Jurkat, Clone E6-1 (cell line): ENCODE measurements around the gene SDHAF1.
A peak's percentile ranks its signal among the peaks of the same experiment; 100 is the strongest.

ENCODE experiments used
- DNase-seq: peaks from one replicate; pipeline ENCODE4 v3.0.0-alpha.2; 2011; ENCODE audit warnings: low read depth, low spot score
- H3K4me3 ChIP-seq: 2 replicates; pipeline ENCODE4 v1.5.1; 2011; ENCODE audit warnings: mild to moderate bottlenecking, low read length, control low read depth, moderate library complexity

The SDHAF1 gene

DNA sequence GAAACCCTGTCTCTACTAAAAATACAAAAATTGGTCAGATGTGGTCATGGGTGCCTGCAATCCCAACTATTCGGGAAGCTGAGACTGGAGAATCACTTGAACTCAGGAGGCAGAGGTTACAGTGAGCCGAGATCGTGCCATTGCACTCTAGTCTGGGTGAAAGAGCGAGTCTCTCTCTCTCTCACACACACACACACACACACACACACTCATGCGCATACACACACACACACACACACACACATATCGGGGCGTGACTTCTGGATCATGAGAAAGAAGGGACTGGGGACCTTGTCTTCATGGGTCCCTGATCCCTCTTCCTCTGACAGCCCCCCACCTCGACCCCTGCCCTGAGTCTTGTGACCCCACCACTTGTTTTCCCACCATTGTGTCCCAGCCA, 11.8 kb upstream of the SDHAF1 start:
- no peak for DNase-seq
- no peak overlapping the region for H3K4me3 ChIP-seq

DNA sequence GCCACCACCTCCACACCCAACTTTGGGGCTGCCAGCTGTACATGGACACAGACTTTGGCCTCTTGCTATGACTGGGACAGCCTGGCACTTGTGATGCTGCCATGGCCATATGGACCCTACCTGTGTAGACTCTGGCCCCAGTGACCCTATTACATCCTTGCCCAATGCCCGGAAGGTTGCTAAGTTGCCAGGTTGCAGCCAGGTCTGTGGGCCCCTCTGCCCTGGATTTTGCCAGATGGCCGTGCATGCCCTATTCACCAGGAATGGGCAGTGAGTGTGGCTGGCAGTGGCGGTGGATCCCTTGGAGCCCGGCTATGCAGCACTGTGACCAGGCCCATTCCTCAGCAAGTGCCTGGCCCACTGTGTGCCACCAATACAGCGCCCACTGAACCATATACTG, 8.9 kb upstream of the SDHAF1 start:
- no peak overlapping the region for H3K4me3 ChIP-seq
- DNase-seq = no peak

DNA sequence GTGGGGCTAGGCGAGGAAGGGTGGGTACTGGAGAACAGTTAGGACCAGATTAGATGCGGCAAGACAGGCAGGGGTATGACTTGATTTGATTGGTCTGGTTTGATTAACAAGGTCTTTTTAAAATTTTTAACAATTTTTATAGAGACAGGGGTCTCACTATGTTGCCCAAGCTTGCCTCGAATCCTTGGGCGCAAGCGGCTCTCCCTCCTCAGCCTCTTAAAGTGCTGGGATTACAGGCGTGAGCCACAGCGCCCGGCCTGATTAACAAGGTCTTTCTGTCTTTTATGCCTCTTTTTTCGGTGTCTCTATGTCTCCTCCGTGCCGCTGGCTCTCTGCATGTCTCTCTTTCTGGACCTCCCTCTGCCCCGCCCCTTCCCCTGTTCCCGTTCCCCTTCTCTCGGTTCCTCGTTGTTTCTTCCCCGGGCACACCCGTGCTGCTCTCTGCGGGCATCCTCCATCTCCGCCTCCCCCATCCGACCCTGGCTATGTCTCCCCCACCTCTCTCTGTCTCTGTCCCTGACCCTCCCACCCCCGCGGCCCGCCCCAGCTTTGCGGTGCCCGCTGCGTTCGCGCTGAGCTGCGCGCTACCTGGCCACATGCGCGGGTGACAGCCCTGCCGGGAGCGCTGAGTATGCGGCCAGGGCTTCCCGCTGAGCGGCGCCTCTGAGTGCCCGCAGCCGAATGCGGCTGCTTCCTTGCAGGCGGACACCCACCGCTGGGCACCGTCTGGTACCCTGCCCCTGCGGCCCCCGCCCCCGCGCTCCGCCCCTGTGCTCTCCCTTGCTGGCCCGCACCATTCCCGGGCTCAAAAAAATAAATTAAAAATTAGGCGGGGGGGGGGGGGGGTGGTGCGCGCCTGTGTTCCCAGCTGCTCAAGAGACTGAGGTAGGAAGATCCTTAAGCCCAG, 8.1 kb upstream of the SDHAF1 start:
- peak overlapping the region; percentile 51 for H3K4me3 ChIP-seq
- DNase-seq = no peak

GRCh38 chr19:35987571-35987896, 7.5 kb upstream of the SDHAF1 start:
- H3K4me3 ChIP-seq = peak overlapping the region; percentile 51
- DNase-seq = no peak

- no peak for DNase-seq
Observed at GRCh38 chr19:35988824-35989223, 6.2 kb upstream of the SDHAF1 start.

DNA sequence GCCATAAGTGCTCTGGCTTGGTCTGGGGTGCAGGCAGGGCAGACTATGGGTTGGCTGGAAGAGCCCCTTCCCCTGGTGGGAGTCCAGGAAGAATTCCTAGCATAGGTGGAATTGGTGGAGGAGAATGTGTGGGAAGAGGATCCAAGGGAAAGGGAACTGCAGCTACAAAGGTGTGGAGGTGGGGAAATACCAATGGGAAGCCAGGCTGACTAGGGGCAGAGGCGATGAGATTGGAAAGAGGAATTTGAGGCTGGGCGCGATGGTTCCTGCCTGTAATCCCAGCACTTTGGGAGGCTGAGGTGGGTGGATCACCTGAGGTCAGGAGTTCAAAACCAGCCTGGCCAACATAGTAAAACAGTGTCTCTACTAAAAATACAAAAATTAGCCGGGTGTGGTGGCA, 4.8 kb upstream of the SDHAF1 start:
- no peak for DNase-seq

More at GRCh38 chr19:35988824-35989223, 6.2 kb upstream of the SDHAF1 start:
- H3K4me3 ChIP-seq = no peak overlapping the region

GRCh38 chr19:35990771-35991730, 3.9 kb upstream of the SDHAF1 start:
- no peak overlapping the region for H3K4me3 ChIP-seq
- DNase-seq = no peak

More for the DNA sequence above, 4.8 kb upstream of the SDHAF1 start:
- no peak overlapping the region for H3K4me3 ChIP-seq

DNA sequence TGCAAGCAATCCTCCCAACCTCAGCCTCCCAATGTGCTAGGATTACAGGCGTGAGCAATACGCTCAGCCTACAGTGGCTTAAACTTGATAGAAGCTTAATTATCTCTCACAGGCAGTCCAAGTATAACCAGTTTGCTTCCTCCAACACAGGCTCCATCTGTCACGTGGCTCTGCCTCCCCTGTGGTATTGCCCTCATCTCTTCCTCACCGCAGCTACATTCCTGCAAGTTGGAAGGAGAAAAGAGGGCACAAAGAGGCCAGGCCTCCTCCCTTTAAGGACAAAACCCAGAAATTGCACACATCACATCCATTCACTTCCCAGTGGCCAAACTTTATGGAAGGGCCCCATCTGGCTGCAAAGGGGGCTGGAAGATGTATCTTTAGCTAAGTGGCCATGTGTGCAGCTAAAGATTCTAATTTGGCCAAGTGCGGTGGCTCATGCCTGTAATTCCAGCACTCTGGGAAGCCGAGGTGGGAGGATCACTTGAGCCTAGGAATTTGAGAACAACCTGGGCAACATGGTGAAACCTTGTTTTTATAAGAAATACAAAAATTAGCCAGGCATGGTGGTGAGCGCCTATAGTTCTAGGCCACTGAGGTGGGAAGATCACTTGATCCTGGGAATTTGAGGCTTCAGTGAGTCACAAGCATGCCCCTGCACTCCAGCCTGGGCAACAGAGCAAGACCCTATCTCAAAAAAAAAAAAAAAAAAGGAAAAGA, 3.1 kb upstream of the SDHAF1 start:
- no peak overlapping the region for H3K4me3 ChIP-seq
- DNase-seq = no peak

- DNase-seq = no peak
- no peak overlapping the region for H3K4me3 ChIP-seq
Observed at GRCh38 chr19:35992907-35993765, 1.9 kb upstream of the SDHAF1 start.

DNA sequence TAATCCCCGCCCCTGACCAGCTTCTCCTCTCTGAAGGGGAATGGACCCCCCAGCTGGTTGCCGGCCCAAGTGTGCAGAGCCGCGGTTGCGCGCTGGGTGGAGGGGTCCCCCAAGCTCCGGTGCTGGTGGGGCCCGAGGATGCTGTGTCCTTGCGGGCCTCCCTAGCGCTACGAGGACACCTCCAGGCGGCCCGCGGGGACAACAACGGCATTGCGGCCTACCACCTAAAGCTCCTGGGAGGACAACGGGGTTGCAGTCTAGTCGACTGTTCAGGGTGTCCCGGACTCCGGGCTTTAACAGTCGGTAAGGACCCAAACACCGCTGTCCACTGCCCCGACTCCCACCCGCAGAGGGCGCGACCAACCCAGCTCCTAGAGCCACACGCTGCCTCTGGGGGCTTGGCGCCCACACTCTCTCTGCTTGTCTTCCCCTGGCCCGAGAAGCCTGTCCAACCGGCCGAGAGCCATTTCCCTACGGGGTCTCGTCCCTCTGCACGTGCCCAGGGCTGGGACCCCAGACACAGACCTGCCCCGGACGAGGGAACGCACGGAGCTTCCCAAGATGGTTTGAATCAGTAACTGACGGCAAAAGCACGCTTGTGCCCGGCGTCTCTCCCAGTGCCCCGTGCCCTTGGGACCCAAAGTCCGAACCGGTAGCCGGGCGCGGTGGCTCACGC, 927 bp upstream of the SDHAF1 start:
- H3K4me3 ChIP-seq = peak overlapping the region; percentile 81
- DNase-seq = no peak

DNA sequence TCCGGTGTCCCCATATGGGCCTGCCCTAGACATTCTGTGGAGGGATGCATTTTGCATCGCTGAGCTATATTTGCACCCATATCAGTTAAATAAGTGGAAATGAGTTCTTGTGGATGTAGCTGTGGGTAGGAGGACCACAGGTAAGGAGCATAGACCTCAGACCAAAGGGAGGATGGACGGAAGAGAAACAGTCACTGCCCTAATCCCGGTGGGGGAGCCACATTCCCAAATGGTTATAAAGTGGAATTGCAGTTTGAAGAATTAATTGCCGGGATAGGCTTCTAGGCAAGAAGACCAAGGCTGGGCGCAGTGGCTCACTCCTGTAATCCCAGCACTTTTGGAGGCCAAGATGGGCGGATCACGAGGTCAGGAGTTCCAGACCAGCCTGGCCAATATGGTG, 1.8 kb downstream of the SDHAF1 start:
- DNase-seq = no peak
- H3K4me3 ChIP-seq = no peak overlapping the region

GRCh38 chr19:36001605-36002004, 6.6 kb downstream of the SDHAF1 start:
- no peak for DNase-seq
- no peak overlapping the region for H3K4me3 ChIP-seq

DNA sequence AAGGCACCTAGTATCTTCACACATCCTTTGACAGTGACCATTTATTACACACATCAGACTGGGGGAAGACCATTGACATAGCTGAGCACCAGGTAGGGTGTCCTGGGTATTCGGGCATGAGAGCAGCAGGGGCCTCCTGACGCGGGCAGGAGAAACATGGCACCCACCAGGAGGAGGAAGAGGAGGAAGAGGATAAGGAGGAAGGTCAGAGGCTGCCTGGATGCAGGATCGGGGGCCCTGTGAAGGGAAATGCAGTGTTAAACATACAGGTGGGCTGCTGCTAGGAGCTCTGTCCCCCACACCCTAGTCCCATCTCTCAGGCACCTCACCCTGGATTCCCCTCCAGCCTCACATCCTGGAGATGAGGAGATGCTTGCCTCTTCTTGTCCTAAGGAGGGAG, 8.3 kb downstream of the SDHAF1 start:
- no peak for DNase-seq
- no peak overlapping the region for H3K4me3 ChIP-seq

DNA sequence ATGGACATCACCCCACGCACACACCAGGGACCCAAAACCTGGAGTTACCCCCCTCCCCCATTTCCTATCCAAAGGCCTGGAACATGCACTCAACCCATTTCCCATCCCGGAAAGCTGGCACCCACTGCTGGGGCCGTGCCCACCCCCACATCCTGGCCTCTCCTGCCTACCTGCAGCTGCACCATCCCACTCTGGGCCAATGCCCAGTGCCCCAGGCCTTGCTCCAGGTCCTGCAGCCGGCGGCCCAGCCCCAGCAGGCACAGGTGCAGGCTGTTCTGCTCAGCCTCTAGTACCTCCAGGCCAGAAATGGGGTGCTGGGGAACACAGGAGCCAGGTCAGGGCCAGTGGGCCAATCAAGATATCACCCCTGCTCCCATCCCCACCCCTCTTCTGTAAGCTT, 12.0 kb downstream of the SDHAF1 start:
- H3K4me3 ChIP-seq = no peak overlapping the region
- no peak for DNase-seq

- no peak for DNase-seq
- no peak within 1 kb of the TSS for H3K4me3 ChIP-seq
Observed at GRCh38 chr19:36008336-36008978, 13.5 kb downstream of the SDHAF1 start, which contains the start of gene SYNE4. TSS of gene SYNE4 (minus strand) at chr19:36008813. CDS start at chr19:36008681, 132 bp downstream.

GRCh38 chr19:36009220-36009619, 14.2 kb downstream of the SDHAF1 start:
- H3K4me3 ChIP-seq = no peak overlapping the region
- DNase-seq = no peak

DNA sequence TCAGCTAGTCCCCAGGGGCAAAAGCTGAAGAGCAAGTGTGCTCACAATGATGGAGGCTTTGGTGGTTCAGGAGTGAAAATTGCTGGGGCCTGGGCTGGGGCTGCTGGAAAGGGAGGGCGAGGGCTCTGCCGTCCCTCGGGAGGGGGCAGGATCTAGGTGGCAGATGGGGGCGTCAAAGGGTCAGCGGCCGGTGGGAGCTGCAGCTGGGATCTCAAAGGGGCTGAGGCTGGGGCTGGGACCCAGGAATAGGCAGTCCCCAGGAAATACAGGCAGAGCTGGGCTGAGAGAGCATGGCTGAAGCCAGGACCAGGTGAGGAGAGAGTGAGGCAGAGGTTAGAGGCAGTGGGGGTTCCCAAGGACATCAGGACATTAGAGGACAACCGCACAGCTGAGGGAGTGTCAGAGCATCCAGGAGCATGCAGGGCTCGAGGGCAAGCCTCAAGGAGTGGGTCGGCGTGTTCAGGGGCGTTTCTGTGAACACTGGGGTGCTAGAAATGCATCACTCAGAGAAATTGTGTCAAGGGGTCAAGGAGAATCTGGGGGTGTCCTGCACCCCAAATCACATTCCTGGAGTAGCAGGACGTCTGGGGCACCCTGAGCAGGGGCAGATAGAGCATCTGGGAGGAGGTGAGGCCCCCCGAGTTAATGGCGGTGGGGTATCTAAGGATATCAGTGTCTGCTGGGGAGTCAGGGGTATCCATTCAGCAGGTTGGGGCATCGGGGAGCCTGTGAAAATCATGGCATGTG, 14.8 kb downstream of the SDHAF1 start:
- no peak overlapping the region for H3K4me3 ChIP-seq
- DNase-seq = no peak
